Nephron progenitor cell (in vitro differentiated cells): ENCODE data around the gene RHBDL3.
"Not testable (repeated sequence)": the region's sequence is repeated elsewhere in the genome, so short reads cannot be mapped to it uniquely, and the experiment has no call there.

Experiments used
- DNase-seq: peaks from one replicate; pipeline ENCODE4 v3.0.0; 2021
- H3K27ac Mint-ChIP-seq: 2 replicates; pipeline ENCODE4 v1.8.0; 2021; ENCODE audit warnings: mild to moderate bottlenecking, moderate library complexity, mixed read lengths
- H3K27me3 Mint-ChIP-seq: 2 replicates; pipeline ENCODE4 v1.8.0; 2021; ENCODE audit warnings: mild to moderate bottlenecking, low read depth, mixed read lengths; ENCODE audit not compliant: poor library complexity
- H3K36me3 Mint-ChIP-seq: 2 replicates; pipeline ENCODE4 v1.8.0; 2021; ENCODE audit warnings: low read depth, mixed read lengths
- H3K4me1 Mint-ChIP-seq: 2 replicates; pipeline ENCODE4 v1.8.0; 2021; ENCODE audit warnings: mixed read lengths
- H3K4me3 Mint-ChIP-seq: 2 replicates; pipeline ENCODE4 v1.8.0; 2021; ENCODE audit warnings: mild to moderate bottlenecking, moderate library complexity, mixed read lengths
- H3K9me3 Mint-ChIP-seq: 2 replicates; pipeline ENCODE4 v1.8.0; 2021; ENCODE audit warnings: mild to moderate bottlenecking, moderate library complexity, mixed read lengths
- CTCF ChIP-seq: fragments of 200-600 bp; sonication (generic); IDR thresholded peaks from 2 replicates; pipeline ENCODE4 v1.5.0; 2021; ENCODE audit warnings: antibody characterized with exemption

Gene RHBDL3

GRCh38 chr17:32303781-32304288 lies 38.2 kb downstream of the RHBDL3 start:
- H3K36me3 Mint-ChIP-seq = no peaks in the 10 kb centered on the region
- no peak for TF ChIP-seq CTCF
- DNase-seq = peak; percentile 22
- H3K4me3 Mint-ChIP-seq = peak overlapping the region; percentile 29
- peak overlapping the region; percentile 85 for H3K27ac Mint-ChIP-seq
- peaks cover 19% of the 10 kb centered on the region for H3K27me3 Mint-ChIP-seq
- peaks cover 65% of the 10 kb centered on the region for H3K4me1 Mint-ChIP-seq
- no peaks in the 10 kb centered on the region for H3K9me3 Mint-ChIP-seq

- Mint-ChIP-seq H3K4me3 (no peak overlapping the region), H3K4me1 (peaks cover 53% of the 10 kb centered on the region), H3K27ac (no peak overlapping the region), H3K9me3 (no peaks in the 10 kb centered on the region), H3K36me3 (no peaks in the 10 kb centered on the region), H3K27me3 (peaks cover 21% of the 10 kb centered on the region)
- DNase-seq = no peak
- no peak for TF ChIP-seq CTCF
Observed at GRCh38 chr17:32305049-32305448, 39.4 kb downstream of the RHBDL3 start.

- Mint-ChIP-seq H3K27ac (no peak overlapping the region), H3K4me1 (peaks cover 48% of the 10 kb centered on the region), H3K4me3 (no peak overlapping the region), H3K27me3 (peaks cover 20% of the 10 kb centered on the region), H3K9me3 (no peaks in the 10 kb centered on the region), H3K36me3 (no peaks in the 10 kb centered on the region)
- DNase-seq = no peak
- no peak for TF ChIP-seq CTCF
Observed at GRCh38 chr17:32307658-32308057, 42.0 kb downstream of the RHBDL3 start.

GRCh38 chr17:32311028-32311536 lies 45.5 kb downstream of the RHBDL3 start:
- no peak for TF ChIP-seq CTCF
- no peaks in the 10 kb centered on the region for H3K9me3 Mint-ChIP-seq
- H3K27ac Mint-ChIP-seq = no peak overlapping the region
- no peaks in the 10 kb centered on the region for H3K36me3 Mint-ChIP-seq
- no peak overlapping the region for H3K4me3 Mint-ChIP-seq
- peaks cover 42% of the 10 kb centered on the region for H3K27me3 Mint-ChIP-seq
- peaks cover 19% of the 10 kb centered on the region for H3K4me1 Mint-ChIP-seq
- no peak for DNase-seq

GRCh38 chr17:32314636-32315035 lies 49.0 kb downstream of the RHBDL3 start:
- no peak for TF ChIP-seq CTCF
- H3K27me3 Mint-ChIP-seq = peaks cover 49% of the 10 kb centered on the region
- no peak overlapping the region for H3K27ac Mint-ChIP-seq
- H3K36me3 Mint-ChIP-seq = no peaks in the 10 kb centered on the region
- no peak for DNase-seq
- H3K4me1 Mint-ChIP-seq = peaks cover 16% of the 10 kb centered on the region
- H3K9me3 Mint-ChIP-seq = no peaks in the 10 kb centered on the region
- H3K4me3 Mint-ChIP-seq = no peak overlapping the region

- Mint-ChIP-seq H3K27ac (no peak overlapping the region), H3K9me3 (no peaks in the 10 kb centered on the region), H3K4me1 (peaks cover 16% of the 10 kb centered on the region), H3K4me3 (no peak overlapping the region), H3K36me3 (no peaks in the 10 kb centered on the region), H3K27me3 (peaks cover 46% of the 10 kb centered on the region)
- no peak for TF ChIP-seq CTCF
- DNase-seq = no peak
Observed at GRCh38 chr17:32315171-32315570, 49.5 kb downstream of the RHBDL3 start.

GRCh38 chr17:32316653-32317052 lies 51.0 kb downstream of the RHBDL3 start:
- H3K4me3 Mint-ChIP-seq, DNase-seq, H3K36me3 Mint-ChIP-seq, H3K4me1 Mint-ChIP-seq, H3K9me3 Mint-ChIP-seq, H3K27ac Mint-ChIP-seq: not testable (repeated sequence)
- peaks cover 42% of the 10 kb centered on the region for H3K27me3 Mint-ChIP-seq
